ENCODE data around the gene C9orf152. TPM values are rescaled to one million over a fixed set of nuclear protein-coding genes. Genes with fewer than 3 reads are reported as not detected.

C9orf152 gene
- total RNA-seq, 1 experiment from 2014 or later, result not detected

DNA sequence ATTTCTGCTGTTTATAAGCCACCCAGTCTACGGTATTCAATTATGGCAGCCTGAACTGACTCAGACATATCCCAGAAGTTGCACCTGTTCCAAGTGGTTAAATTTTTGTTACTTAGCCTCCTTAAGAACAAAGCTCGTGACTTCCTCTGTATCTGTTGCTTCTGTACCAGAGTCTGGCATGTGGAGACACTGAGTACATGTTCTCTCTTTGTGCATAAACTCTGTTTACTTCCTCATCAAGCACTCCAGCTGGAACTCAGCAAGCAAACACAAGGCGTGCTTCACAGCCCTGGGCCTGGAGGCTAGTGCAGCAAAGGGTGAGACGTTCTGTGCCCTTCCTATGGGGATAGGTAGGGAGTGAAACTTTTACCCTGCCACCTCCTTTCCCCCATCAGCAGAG is 19.0 kb downstream of the C9orf152 start:
- no peaks in the 10 kb centered on the region; the same call in 1 of the 2 replicates for H3K27me3 Mint-ChIP-seq (ENCODE audit: low read depth)
- POLR2A ChIA-PET, result no interaction called here
- no peak for DNase-seq (ENCODE audit: low spot score)
- H3K27ac Mint-ChIP-seq, result no peak overlapping the region
- H3K9me3 Mint-ChIP-seq, result no peaks in the 10 kb centered on the region
- CTCF ChIA-PET, result interaction anchor here (0.6 to 0.7 kb wide), 2 partner anchors 239 to 1799 kb away, joined by 3 read pairs; no protein-coding TSS in a partner anchor
- TF ChIP-seq EMX1 (CRISPR knock-in tag; IDR thresholded peaks at IDR 0.05), result no peak
- no peak for TF ChIP-seq ZBTB43 (CRISPR knock-in tag; IDR thresholded peaks at IDR 0.05)
- TF ChIP-seq ZNF232 (CRISPR knock-in tag; IDR thresholded peaks at IDR 0.05), result no peak
- TF ChIP-seq TCF7 (CRISPR knock-in tag; IDR thresholded peaks at IDR 0.05; ENCODE audit: low read depth), result no peak
- TF ChIP-seq, protein P1, sequence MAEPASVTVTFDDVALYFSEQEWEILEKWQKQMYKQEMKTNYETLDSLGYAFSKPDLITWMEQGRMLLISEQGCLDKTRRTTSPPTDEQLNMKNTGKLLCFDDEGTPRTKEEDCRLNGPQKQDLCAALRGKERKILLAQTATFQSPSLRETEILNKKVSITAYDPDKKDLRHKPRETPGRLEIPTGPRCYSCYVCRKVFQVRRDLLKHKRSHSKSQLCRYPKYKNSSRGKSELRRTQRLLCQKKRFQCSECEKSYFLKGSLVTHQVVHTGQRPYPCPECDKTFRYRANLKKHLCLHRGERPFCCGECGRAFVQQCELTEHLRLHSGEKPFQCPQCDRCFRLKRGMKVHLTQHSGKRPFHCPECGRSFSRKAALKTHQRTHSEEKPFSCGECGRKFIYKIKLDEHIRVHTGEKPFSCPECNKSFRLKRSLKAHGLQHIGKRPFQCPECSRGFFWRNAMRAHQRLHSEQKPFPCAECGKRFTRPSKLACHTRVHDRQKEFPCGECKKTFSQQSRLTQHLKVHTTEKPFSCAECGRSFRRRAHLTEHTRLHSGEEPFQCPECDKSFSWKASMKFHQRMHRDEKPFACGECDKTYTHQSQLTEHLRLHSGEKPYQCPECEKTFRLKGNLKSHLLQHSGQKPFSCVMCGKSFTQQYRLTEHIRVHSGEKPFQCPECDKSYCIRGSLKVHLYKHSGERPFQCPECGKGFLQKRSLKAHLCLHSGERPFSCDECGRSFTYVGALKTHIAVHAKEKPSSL (CRISPR knock-in tag; conservative IDR thresholded peaks at IDR 0.05), result no peak
- no peak for TF ChIP-seq RORB (CRISPR knock-in tag; IDR thresholded peaks at IDR 0.05)
- TF ChIP-seq ZNF423 (CRISPR knock-in tag; IDR thresholded peaks at IDR 0.05), result no peak
- no peak for TF ChIP-seq ELF4 (CRISPR knock-in tag; IDR thresholded peaks at IDR 0.05; ENCODE audit: low read depth)
- ATAC-seq, result no peak
- no peaks in the 10 kb centered on the region for H3K36me3 Mint-ChIP-seq
- H3K4me1 Mint-ChIP-seq, result peaks cover 11% of the 10 kb centered on the region
- no peak overlapping the region for H3K4me3 Mint-ChIP-seq

GRCh38 chr9:110188101-110188500 is 19.9 kb downstream of the C9orf152 start:
- DNase-seq (ENCODE audit: low spot score) (no peak), ATAC-seq (no peak)
- CTCF ChIA-PET, result interaction anchor here (0.6 to 1.7 kb wide), 2 partner anchors 15 to 30 kb away, joined by 3 to 6 read pairs; no protein-coding TSS in a partner anchor
- TF ChIP-seq RELA (CRISPR knock-in tag; IDR thresholded peaks at IDR 0.05; ENCODE audit: borderline replicate concordance) (no peak), JAZF1 (CRISPR knock-in tag; IDR thresholded peaks at IDR 0.05) (no peak), NFATC4 (CRISPR knock-in tag; IDR thresholded peaks at IDR 0.05) (no peak), ZNF512 (CRISPR knock-in tag; IDR thresholded peaks at IDR 0.05; ENCODE audit: borderline replicate concordance) (no peak), CREM (CRISPR knock-in tag; IDR thresholded peaks at IDR 0.05) (no peak)
- TF ChIP-seq, protein P2, sequence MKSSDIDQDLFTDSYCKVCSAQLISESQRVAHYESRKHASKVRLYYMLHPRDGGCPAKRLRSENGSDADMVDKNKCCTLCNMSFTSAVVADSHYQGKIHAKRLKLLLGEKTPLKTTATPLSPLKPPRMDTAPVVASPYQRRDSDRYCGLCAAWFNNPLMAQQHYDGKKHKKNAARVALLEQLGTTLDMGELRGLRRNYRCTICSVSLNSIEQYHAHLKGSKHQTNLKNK (CRISPR knock-in tag; IDR thresholded peaks at IDR 0.05), result no peak
- TF ChIP-seq, protein P3, sequence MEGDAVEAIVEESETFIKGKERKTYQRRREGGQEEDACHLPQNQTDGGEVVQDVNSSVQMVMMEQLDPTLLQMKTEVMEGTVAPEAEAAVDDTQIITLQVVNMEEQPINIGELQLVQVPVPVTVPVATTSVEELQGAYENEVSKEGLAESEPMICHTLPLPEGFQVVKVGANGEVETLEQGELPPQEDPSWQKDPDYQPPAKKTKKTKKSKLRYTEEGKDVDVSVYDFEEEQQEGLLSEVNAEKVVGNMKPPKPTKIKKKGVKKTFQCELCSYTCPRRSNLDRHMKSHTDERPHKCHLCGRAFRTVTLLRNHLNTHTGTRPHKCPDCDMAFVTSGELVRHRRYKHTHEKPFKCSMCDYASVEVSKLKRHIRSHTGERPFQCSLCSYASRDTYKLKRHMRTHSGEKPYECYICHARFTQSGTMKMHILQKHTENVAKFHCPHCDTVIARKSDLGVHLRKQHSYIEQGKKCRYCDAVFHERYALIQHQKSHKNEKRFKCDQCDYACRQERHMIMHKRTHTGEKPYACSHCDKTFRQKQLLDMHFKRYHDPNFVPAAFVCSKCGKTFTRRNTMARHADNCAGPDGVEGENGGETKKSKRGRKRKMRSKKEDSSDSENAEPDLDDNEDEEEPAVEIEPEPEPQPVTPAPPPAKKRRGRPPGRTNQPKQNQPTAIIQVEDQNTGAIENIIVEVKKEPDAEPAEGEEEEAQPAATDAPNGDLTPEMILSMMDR (IDR thresholded peaks at IDR 0.05), result no peak
- Mint-ChIP-seq H3K27me3 (ENCODE audit: low read depth) (no peaks in the 10 kb centered on the region; the same call in 1 of the 2 replicates), H3K4me3 (no peak overlapping the region), H3K27ac (no peak overlapping the region), H3K4me1 (peaks cover 11% of the 10 kb centered on the region), H3K9me3 (no peaks in the 10 kb centered on the region), H3K36me3 (no peaks in the 10 kb centered on the region)
- POLR2A ChIA-PET, result no interaction called here

GRCh38 chr9:110187126-110187525 is 20.8 kb downstream of the C9orf152 start:
- DNase-seq (ENCODE audit: low spot score) (no peak), ATAC-seq (no peak)
- ChIA-PET CTCF (interaction anchor here (1.7 kb wide), 1 partner anchor 31 kb away, joined by 3 read pairs; no protein-coding TSS in a partner anchor), POLR2A (no interaction called here)
- no peaks in the 10 kb centered on the region for H3K9me3 Mint-ChIP-seq
- no peaks in the 10 kb centered on the region for H3K36me3 Mint-ChIP-seq
- H3K27me3 Mint-ChIP-seq (ENCODE audit: low read depth), result no peaks in the 10 kb centered on the region; the same call in 1 of the 2 replicates
- H3K4me1 Mint-ChIP-seq, result peaks cover 11% of the 10 kb centered on the region
- H3K4me3 Mint-ChIP-seq, result no peak overlapping the region
- H3K27ac Mint-ChIP-seq, result no peak overlapping the region
- TF ChIP-seq ZNF532 (CRISPR knock-in tag; IDR thresholded peaks at IDR 0.05; ENCODE audit: borderline replicate concordance) (no peak), ZNF512 (CRISPR knock-in tag; IDR thresholded peaks at IDR 0.05; ENCODE audit: borderline replicate concordance) (no peak), GRHL2 (CRISPR knock-in tag; IDR thresholded peaks at IDR 0.05; ENCODE audit: insufficient replicate concordance, severe bottlenecking) (no peak), NR3C1 (CRISPR knock-in tag; conservative IDR thresholded peaks at IDR 0.05; ENCODE audit: low read depth) (no peak)
